ENCODE data around the gene TMEM238L.

The TMEM238L gene

GRCh38 chr17:10803350-10803749 is 549 bp downstream of the TMEM238L start:
- DNase-seq: no peak

GRCh38 chr17:10802496-10803284 is 1.2 kb downstream of the TMEM238L start:
- no peak for DNase-seq

- no peak for DNase-seq
Measured at GRCh38 chr17:10799407-10799806, 4.5 kb downstream of the TMEM238L start.

DNA sequence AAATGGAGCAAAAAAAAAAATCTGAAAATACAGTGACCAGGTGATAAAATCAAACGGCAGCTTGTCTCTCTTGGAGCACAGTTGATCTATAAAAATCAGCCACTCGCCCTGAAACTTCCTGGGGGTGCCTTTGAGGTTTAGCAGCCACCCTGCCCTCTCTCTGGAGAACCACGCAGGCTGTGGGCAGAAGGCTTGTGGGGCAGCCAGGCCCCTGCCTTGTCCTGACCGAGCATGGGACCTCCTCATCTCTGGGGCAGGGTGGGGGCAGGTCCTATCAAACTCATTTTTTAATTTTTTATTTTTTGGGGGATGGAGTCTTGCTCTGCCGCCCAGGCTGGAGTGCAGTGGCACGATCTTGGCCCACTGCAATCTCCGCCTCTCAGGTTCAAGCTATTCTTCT is 5.0 kb downstream of the TMEM238L start:
- no peak for DNase-seq

GRCh38 chr17:10798332-10798749 is 5.6 kb downstream of the TMEM238L start:
- no peak for DNase-seq

DNA sequence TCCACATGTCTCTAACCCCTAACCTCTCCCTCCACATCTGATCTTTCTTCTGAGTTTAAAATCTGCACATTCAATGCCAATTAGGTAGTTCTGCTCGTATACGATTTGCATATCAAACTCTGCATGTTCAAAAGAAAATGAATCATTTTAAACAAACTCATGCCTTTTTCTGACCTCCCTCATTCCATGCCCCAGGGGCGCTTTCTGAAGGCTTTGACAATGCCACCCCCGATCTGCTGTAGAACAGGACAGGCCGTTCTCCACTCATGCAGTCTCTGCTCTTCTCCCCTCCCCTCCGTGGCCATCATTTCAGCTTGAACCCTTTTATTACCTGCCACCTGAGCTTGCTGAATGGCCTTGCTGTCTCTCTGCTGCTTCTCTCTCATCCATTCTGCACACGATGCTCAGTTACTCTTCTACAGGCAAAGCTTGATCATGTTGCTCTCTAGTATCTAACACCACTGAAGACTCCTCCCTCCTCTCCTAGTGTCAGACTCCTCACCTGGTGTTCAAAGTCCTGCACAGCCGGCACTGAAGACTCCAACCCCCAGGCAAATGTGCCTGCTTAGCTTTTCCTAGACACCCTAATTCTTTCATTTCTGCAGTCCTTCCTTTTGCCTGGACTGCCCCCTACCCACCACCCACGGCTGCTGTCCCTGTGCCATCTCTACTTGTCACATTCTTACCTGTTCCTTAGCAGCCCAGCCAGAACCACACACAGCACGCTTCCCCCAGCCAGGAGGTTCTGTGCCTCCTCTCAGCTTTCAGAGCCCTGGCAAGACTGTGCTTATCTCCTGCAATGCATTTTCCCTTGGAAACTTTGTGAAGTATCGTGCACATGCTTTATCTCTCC is 6.2 kb downstream of the TMEM238L start:
- DNase-seq: no peak

DNA sequence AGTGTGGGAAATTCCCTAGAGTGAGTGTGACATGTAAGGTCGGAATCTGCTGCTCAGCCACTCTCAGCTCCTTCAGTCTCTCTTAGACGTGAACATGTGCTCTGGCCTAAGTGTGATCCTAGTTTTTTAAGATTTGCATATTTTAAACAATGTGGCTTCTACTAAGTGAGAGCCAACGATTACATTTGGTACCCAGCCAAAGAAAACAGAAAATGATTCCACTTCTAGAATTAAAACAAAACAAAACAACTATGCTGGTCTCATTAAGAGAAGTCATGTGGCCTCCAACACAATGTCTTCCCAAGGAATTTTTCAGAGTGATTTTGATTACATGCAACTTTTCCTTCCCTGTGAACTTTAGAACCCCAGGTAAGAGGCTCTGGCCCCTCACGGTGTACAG is 10.1 kb downstream of the TMEM238L start:
- DNase-seq: no peak

GRCh38 chr17:10793256-10793655 is 10.6 kb downstream of the TMEM238L start:
- DNase-seq: no peak

- no peak for DNase-seq
Measured at GRCh38 chr17:10792151-10792550, 11.7 kb downstream of the TMEM238L start.

DNA sequence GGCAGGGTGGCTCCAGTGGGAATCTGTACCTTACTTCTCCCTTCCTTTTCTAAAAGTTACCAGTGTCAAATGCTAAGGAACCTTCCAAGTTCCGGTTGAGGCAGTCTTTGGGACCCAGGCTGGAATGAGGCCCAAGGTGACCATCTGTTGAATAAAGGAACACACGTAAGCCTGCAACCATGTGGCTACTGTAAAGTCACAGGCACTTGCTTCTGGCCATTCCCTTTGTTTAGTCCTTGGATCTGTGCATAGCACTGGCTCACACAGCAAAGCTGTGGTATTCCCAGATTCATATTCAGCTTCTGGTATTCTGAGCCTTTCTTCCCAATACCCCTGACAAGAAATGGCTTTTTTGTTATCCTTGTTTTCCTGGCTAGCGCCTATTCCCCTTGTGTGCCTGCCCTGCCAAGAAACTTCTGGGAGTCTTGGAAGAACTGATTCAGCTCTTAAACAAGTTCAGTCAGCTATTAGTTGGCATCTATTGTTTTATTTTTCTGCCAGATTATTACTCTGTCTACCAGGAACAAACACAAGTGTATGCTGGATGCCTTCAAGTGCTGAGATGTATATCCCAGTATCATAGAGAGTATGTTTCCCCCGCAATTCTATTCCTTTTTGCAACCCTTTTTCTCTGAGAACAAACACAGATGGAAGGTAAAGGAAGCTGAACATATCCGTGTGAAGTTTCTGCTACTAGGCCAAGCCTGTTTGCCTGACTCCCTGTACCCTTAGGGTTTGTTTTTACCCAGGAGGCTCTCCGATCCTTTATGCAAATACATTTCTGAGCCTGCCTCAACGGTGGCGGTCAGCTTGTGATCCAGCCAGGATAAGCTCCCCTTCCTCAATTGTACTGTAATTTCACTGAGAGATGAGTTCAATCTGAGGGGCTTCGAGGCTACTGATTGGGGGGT is 13.2 kb downstream of the TMEM238L start:
- no peak for DNase-seq

GRCh38 chr17:10789694-10790271 is 14.1 kb downstream of the TMEM238L start:
- DNase-seq: no peak

DNA sequence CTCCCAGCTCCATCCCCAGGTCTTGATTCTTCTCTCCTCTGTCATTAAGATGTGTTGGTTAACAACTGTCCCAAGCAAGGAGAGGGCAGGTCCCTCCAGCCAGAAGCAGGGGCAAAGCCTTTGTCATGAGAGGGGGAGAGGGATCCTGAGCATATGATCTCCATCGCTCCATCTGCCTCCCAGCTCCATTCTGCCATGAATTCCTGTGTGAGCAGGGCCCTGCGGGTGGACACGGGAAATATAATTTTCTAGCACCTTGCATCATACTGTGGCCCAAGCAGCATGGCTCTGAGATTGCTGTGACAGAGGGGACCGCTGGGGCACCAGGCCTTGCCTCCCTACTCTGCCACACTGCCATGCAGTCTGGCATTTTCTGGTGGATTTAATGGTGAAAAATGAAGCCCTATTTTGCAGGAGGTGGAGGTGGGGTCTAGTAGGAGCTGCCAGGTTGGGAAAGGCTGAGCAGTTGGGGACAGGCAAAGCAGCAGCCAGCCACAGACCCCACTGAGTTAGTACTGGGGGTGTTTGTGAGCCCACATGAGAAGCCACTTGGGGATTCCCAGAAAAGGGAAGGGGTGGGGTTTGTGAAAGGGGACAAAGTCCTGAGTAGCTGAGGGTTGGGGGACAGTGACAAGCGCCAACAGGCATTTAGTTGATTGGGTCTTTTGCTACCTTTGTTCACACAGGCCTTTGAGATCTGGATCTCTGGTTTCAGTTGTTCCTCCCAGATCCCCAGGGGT is 16.4 kb downstream of the TMEM238L start:
- no peak for DNase-seq

GRCh38 chr17:10785295-10785694 is 18.6 kb downstream of the TMEM238L start:
- DNase-seq: no peak

DNA sequence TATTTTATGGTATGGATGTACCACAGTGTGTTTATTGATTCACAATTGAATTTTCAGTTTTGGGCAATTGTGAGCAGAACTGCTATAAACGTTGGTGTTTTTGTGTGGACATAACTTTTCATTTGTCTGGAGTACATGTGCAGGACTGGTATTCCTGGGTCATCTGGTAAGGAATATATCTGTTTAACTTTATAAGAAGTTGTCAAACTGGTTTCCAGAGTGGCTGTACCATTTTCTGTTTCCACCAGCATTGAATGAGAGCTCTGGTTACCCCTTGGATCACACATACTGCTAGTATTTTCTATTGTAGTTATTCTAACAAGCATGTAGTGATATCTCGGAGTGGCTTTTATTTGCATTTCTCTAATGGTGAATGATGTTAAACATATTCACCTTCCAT is 24.3 kb downstream of the TMEM238L start:
- no peak for DNase-seq

GRCh38 chr17:10777890-10778289 is 26.0 kb downstream of the TMEM238L start:
- DNase-seq: no peak

DNA sequence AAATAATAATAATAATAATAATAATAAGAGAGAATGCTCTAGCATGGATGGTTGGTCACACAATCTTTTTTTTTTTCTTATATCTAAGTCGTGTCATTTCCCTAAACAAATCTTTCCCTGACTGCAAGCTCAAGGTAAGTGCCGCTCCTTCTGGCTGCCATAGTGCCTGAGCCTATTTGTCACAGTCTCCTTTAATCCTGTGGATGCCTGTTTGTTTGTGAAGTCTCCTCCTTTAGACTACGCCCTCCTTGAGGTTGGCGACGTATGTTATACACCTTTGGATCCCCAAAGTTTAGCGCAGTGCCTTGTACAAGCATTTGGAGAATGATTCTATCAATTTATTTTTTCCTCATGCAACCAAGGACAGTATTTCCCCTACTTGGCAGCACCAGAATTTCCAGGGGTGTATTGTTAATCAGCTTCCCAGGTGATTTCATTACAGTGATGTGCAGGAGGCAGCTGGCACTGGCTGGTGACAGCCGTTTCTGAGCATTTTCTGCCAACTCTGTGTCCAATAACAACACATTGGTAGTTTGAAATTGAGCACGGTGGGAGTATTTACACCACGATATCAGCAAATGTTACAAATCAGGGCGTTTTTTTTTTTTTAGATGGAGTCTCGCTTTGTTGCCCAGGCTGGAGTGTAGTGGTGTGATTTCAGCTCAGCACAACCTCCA is 26.6 kb downstream of the TMEM238L start:
- DNase-seq: no peak

- DNase-seq: no peak
Measured at GRCh38 chr17:10776381-10776780, 27.5 kb downstream of the TMEM238L start.

- DNase-seq: no peak
Measured at GRCh38 chr17:10775740-10776356, 28.1 kb downstream of the TMEM238L start.

DNA sequence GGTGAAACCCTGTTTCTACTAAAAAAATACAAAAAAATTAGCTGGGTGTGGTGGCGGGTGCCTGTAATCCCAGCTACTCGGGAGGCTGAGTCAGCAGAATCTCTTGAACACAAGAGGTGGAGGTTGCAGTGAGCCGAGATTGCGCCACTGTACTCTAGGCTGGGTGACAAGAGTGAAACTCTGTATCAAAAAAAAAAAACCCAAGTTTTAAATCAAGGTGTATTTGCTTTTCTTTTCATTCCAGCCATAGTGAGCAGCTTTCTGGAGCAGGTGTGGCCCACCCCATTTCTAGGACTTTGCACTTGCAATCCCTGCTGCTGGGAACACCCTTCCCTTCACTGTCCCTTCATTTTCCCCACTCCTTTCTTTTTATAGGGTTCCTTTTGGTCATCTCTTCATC is 28.8 kb downstream of the TMEM238L start:
- DNase-seq: no peak

DNA sequence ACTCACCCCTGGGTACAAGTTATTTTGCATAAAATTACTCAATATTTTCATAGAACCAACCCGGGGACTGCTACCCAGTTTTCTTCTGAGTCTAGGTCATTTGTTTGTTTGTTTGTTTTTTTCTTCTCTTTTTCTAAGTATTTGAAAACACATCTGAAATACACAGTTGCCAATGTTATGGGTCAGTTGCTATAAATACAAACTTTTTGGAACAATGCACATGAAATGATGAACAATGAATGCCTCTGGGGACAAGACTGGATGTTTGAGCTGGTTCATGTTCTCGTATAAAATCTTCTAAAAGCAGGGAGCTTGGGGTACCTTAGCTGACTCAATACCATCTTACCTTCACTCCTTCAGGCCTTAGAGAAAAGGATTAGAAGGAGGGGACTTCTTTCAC is 30.5 kb downstream of the TMEM238L start:
- no peak for DNase-seq

Measured in effector CD4-positive, alpha-beta T cell (primary cell).